ENCODE measurements around the gene ATRAID.
"Not testable (repeated sequence)": the region's sequence is repeated elsewhere in the genome, so short reads cannot be mapped to it uniquely, and the experiment has no call there.

Gene ATRAID

GRCh38 chr2:27194538-27195354, 17.1 kb upstream of the ATRAID start:
- no peak for DNase-seq

GRCh38 chr2:27195799-27196198, 16.0 kb upstream of the ATRAID start:
- DNase-seq, result not testable (repeated sequence)

- not testable (repeated sequence) for DNase-seq
Observed at GRCh38 chr2:27198068-27198467, 13.8 kb upstream of the ATRAID start.

GRCh38 chr2:27198627-27199026, 13.2 kb upstream of the ATRAID start:
- DNase-seq, result no peak

GRCh38 chr2:27199241-27199640, 12.6 kb upstream of the ATRAID start:
- no peak for DNase-seq

GRCh38 chr2:27201675-27202074, 10.2 kb upstream of the ATRAID start:
- DNase-seq, result no peak

GRCh38 chr2:27202854-27203253, 9.0 kb upstream of the ATRAID start:
- no peak for DNase-seq

GRCh38 chr2:27203741-27204140, 8.1 kb upstream of the ATRAID start:
- no peak for DNase-seq

GRCh38 chr2:27204566-27204965, 7.3 kb upstream of the ATRAID start:
- no peak for DNase-seq

GRCh38 chr2:27205206-27205605, 6.6 kb upstream of the ATRAID start:
- DNase-seq, result no peak

- no peak for DNase-seq
Observed at GRCh38 chr2:27206346-27206745, 5.5 kb upstream of the ATRAID start.

GRCh38 chr2:27208486-27209050, 3.3 kb upstream of the ATRAID start:
- DNase-seq, result no peak

GRCh38 chr2:27209621-27210401, 2.0 kb upstream of the ATRAID start:
- DNase-seq, result no peak

- no peak for DNase-seq
Observed at GRCh38 chr2:27211241-27211942, 449 bp upstream of the ATRAID start.

GRCh38 chr2:27212626-27213471, 1.0 kb downstream of the ATRAID start:
- no peak for DNase-seq

- DNase-seq, result no peak
Observed at GRCh38 chr2:27214941-27215340, 3.1 kb downstream of the ATRAID start.

- no peak for DNase-seq
Observed at GRCh38 chr2:27216416-27217137, 4.7 kb downstream of the ATRAID start.

- peak; percentile 58 for DNase-seq
Observed at GRCh38 chr2:27217173-27218121, 5.6 kb downstream of the ATRAID start, which contains the start of gene CAD. Gene CAD, plus strand, starts transcription at chr2:27217369. Its CDS starts 183 bp downstream, at chr2:27217552.

GRCh38 chr2:27218614-27219013, 6.8 kb downstream of the ATRAID start:
- DNase-seq, result no peak

GRCh38 chr2:27219091-27219490, 7.2 kb downstream of the ATRAID start:
- DNase-seq, result no peak
